Astrocyte of the spinal cord (primary cell): Measurements from ENCODE around the gene ALDH2.

ENCODE experiments used
- DNase-seq: peaks from one replicate; pipeline ENCODE4 v3.0.0; 2011; ENCODE audit warnings: low read depth, low spot score
- H3K4me3 ChIP-seq: 2 replicates; pipeline ENCODE4 v1.5.1; 2011; ENCODE audit warnings: low read depth, mild to moderate bottlenecking, low read length, moderate library complexity
- in situ Hi-C: cut with HindIII; loops from 2 replicates; pipeline ENCODE4 v1.10.0; 2017; ENCODE audit warnings: low sequenced_read_pairs
- TF ChIP-seq, protein P1 (sequence below): IDR thresholded peaks from 2 replicates; pipeline ENCODE4 v1.5.1; 2012; ENCODE audit warnings: low read depth, mild to moderate bottlenecking, low read length, inconsistent platforms

ALDH2 gene

DNA sequence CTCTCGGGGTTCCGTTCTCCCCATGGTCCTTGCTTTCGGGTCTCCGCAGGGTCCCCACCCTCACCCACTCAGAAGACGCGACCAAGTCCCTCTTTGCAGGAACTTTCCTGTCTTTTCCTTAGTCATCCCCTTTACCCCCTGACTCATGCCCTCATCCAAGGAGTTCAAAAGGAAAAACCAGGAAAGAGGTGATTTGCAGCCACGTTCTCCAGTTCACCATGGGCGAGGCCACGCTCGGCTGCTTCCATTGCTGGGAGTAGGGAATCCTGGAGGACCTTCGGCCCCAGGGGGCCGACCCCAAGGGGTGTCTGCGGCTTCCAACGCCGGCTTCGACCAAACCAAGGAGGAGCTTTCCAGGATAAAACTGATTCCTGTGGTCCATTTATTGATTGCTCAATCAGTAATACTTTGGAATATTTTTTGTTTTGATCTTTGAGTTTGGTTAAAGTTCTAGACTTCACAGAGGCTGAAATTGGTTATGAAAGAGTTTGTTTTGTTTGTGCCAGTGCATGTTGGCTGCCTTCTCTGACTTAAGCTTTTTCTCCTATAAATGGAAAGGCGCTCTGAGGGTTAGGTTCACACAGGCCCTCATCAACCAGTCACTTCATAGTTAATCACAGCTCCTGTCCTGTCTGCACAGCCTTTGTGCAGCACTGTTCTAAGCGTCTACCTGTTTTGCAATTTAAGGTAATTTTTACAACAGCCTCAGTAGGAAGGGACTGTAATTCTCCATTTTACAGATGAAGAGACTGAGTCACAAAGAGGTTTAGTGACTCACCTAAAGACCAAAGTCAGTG, 827 bp downstream of the ALDH2 start:
- in situ Hi-C loops: no loop called here

DNA sequence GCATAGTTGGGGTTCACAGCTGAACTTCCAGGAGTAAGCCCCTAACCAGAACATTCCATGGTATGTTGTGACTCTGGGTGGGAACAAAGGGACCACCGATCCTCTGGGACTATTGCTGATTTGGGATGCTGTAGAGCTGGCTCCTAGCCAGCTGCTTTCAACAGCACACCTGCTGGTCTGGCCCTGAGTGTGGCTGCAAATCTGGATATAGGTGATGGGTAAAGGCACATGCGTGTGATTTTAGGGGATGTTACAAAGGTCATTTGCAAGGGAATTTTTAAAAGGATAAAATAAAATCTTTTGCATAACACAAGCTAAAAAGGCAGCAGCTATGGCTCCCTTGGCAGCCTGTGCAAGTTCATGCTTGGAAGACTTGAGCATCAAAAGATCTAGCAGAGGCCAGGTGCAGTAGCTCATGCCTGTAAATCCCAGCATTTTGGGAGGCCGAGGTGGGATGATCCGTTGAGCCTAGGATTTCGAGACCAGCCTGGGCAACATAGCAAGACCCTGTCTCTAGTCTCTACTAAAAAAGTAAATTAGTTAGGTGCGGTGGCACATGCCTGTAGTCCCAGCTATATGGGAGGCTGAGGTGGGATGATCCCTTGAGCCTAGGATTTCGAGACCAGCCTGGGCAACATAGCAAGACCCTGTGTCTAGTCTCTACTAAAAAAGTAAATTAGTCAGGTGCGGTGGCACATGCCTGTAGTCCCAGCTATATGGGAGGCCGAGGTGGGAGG, 1.6 kb downstream of the ALDH2 start:
- H3K4me3 ChIP-seq: no peak overlapping the region
- TF ChIP-seq, protein P1, sequence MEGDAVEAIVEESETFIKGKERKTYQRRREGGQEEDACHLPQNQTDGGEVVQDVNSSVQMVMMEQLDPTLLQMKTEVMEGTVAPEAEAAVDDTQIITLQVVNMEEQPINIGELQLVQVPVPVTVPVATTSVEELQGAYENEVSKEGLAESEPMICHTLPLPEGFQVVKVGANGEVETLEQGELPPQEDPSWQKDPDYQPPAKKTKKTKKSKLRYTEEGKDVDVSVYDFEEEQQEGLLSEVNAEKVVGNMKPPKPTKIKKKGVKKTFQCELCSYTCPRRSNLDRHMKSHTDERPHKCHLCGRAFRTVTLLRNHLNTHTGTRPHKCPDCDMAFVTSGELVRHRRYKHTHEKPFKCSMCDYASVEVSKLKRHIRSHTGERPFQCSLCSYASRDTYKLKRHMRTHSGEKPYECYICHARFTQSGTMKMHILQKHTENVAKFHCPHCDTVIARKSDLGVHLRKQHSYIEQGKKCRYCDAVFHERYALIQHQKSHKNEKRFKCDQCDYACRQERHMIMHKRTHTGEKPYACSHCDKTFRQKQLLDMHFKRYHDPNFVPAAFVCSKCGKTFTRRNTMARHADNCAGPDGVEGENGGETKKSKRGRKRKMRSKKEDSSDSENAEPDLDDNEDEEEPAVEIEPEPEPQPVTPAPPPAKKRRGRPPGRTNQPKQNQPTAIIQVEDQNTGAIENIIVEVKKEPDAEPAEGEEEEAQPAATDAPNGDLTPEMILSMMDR: no peak
- in situ Hi-C loops: no loop called here
- no peak for DNase-seq

More for the DNA sequence above, 827 bp downstream of the ALDH2 start:
- peak overlapping the region; percentile 66 for H3K4me3 ChIP-seq
- no peak for DNase-seq
- TF ChIP-seq, protein P1: no peak

DNA sequence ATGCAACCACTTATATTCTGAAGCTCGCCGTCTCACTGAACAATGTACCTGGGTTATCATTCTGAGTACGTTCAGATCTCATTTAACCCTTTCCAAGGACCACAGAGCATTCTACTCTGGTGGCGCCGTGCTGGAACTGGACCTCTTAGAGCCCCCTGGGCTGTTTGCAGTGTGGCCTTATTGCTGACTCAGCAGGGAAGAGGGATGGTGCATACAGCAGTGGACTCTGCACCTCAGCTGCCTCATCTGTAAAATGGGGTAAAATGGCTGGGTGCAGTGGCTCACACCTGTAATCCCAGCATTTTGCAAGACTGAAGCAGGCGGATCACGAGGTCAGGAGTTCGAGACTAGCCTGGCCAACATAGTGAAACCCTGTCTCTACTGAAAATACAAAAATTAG, 2.9 kb downstream of the ALDH2 start:
- no peak for DNase-seq
- TF ChIP-seq, protein P1: no peak
- in situ Hi-C loops: no loop called here
- no peak overlapping the region for H3K4me3 ChIP-seq

DNA sequence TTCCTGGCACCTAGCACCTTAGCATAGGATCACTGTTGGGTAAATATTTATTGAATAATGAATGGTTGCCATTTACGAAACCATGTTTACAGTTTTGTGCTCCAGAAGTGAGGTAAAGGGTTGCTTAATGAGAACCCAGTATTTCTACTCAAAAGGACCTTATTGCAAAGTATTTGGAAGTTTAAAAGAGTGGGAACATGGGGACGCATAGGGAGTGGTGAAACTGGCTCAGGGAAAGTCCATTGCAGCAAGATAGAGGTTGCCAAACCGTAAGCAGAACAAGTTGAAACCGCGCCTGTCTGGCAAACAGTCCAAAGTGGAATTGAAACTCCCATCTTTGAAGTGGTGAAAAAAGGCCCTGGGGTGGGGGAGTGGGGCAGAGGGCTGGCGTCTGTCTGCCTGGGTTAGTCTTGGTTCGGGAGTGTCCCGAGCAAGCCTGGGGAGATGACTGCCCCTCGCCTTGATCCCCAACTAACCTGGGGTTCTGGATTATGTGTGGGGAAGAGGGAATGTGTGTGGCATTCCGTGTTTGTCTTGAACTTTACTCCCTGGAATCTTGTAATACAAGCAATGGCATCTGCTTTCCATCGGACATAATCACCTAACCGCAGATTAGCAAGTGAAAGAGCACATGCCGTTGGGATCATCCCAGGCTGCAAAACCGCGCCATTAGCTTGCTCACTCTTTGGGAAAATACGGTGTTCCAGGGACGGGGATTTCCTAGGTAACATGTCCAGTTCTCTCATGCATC, 7.2 kb downstream of the ALDH2 start:
- no peak overlapping the region for H3K4me3 ChIP-seq
- TF ChIP-seq, protein P1: no peak
- in situ Hi-C loops: no loop called here
- peak; percentile 47 for DNase-seq

DNA sequence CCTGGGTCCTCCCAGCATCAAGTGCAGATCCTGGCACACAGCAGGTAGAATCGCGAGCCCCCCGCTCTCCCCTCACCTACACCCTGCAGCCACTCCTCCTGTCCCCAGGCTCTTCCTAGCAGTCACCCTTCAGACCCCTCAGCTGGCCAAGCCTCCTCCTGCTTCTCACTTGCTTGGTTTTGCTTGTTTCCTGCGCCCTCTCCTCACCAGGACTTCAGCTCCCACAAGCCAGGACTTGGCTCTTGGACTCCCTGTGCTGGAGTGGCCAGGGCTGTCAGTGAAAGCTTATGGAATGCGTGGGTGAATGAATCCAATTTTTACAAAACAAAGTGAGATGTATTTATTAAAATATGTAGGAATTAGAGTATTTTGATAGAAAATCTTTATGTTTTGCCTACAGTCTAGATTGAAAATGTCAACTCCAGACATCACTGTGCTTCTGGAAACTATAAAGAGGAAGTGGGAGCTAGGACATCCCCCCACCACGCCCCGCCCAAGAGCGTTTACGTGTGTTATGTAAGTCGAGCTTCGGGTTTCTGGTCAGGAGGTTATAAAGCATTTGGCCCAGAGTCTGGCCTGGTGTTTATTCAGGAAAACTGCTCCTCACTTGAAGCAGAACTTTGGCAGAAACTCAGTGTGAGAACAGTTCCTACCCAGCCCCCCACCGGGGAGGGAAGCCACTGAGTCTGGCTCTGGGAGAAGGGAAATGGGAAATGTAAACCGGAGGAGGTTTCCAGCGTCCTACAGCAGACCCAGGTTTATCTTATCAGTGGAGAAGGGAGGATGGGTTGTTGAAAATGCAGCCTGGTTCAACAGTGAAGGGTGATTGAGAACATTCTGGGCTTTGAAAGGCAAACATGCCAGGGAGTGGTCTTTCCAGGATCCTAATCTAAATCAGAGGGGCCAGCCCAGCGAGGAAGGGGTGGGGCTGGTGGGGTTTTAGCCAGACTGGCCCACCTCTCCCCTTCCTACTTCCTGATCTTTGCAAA, 8.8 kb downstream of the ALDH2 start:
- peak; percentile 72 for DNase-seq
- in situ Hi-C loops: no loop called here
- no peak overlapping the region for H3K4me3 ChIP-seq
- TF ChIP-seq, protein P1: no peak
